CD14-positive monocyte (primary cell): Measurements from ENCODE around the gene ASMTL. TPM values are rescaled to one million over a fixed set of nuclear protein-coding genes. Genes with fewer than 3 reads are reported as not detected.

Experiments
- DNase-seq, 3 donors: peaks; one replicate each; pipeline ENCODE4 v3.0.0-alpha.2; 2011 to 2022
- H2AFZ ChIP-seq: 2 replicates; pipeline ENCODE4 v1.6.0; 2012; ENCODE audit warnings: mild to moderate bottlenecking, low read depth, low read length, inconsistent platforms; ENCODE audit not compliant: insufficient read depth, poor library complexity, severe bottlenecking
- H3K27ac ChIP-seq, 2 donors: 1 replicate in 1 of 2; 2 replicates in 1 of 2; pipeline ENCODE4 v1.5.1; 2012 to 2013; ENCODE audit warnings: low read length in 2 of 2, control low read depth in 1 of 2, inconsistent platforms in 1 of 2, low read depth in 1 of 2, mild to moderate bottlenecking in 1 of 2
- H3K27me3 ChIP-seq, 2 donors: one replicate each; pipeline versions ENCODE4 v1.6.0 to v1.6.1; 2011 to 2013; ENCODE audit warnings: low read length in 2 of 2; ENCODE audit not compliant: control insufficient read depth in 2 of 2, insufficient read depth in 2 of 2
- H3K36me3 ChIP-seq, 2 donors: replicated peaks in 1 of 2; 1 replicate in 1 of 2; 2 replicates in 1 of 2; pipeline versions ENCODE4 v1.5.1 to v1.6.1; 2012 to 2013; ENCODE audit warnings: low read length in 2 of 2, control low read depth in 1 of 2, inconsistent platforms in 1 of 2, mild to moderate bottlenecking in 1 of 2; ENCODE audit not compliant: insufficient read depth in 2 of 2, control insufficient read depth in 1 of 2
- H3K4me1 ChIP-seq, 2 donors: 1 replicate in 1 of 2; 2 replicates in 1 of 2; pipeline versions ENCODE4 v1.5.1 to v1.6.1; 2012 to 2013; ENCODE audit warnings: low read length in 2 of 2, control low read depth in 1 of 2, inconsistent platforms in 1 of 2, mild to moderate bottlenecking in 1 of 2, moderate library complexity in 1 of 2; ENCODE audit not compliant: insufficient read depth in 2 of 2, control insufficient read depth in 1 of 2
- H3K4me2 ChIP-seq: replicated peaks from 2 replicates; pipeline ENCODE3; 2012; ENCODE audit warnings: low read length, moderate library complexity, mild to moderate bottlenecking; ENCODE audit not compliant: poor library complexity, severe bottlenecking; ENCODE audit errors: extremely low read depth
- H3K4me3 ChIP-seq, 3 experiments: fragments of 200-600 bp in 1 of 3; sonication (generic) in 1 of 3; replicated peaks in 1 of 3; 1 replicate in 2 of 3; 2 replicates in 1 of 3; pipeline ENCODE4 v1.5.1; 2011 to 2013; ENCODE audit warnings: low read length in 3 of 3, mild to moderate bottlenecking in 3 of 3, control low read depth in 2 of 3, low read depth in 2 of 3, inconsistent platforms in 1 of 3, moderate library complexity in 1 of 3
- H3K79me2 ChIP-seq: 2 replicates; pipeline ENCODE4 v1.6.0; 2012; ENCODE audit warnings: mild to moderate bottlenecking, control low read depth, inconsistent platforms, low read length, moderate library complexity; ENCODE audit not compliant: insufficient read depth
- H3K9ac ChIP-seq: 2 replicates; pipeline ENCODE4 v1.6.0; 2017; ENCODE audit warnings: low read length, mild to moderate bottlenecking; ENCODE audit not compliant: insufficient read depth, poor library complexity, severe bottlenecking
- H3K9me3 ChIP-seq, 2 donors: replicated peaks in 1 of 2; 1 replicate in 1 of 2; 2 replicates in 1 of 2; pipeline versions ENCODE4 v1.5.1 to v1.6.1; 2012 to 2013; ENCODE audit warnings: low read length in 2 of 2, control low read depth in 1 of 2; ENCODE audit not compliant: control insufficient read depth in 1 of 2, insufficient read depth in 1 of 2
- H4K20me1 ChIP-seq: 2 replicates; pipeline ENCODE4 v1.6.0; 2012; ENCODE audit warnings: mild to moderate bottlenecking, low read length, control low read depth, moderate library complexity; ENCODE audit not compliant: insufficient read depth
- H3K27ac Mint-ChIP-seq, 7 donors: one replicate each; pipeline ENCODE4 v1.8.0; 2020; ENCODE audit warnings: mild to moderate bottlenecking in 7 of 7, mixed read lengths in 7 of 7, moderate library complexity in 6 of 7, inconsistent platforms in 2 of 7
- H3K27me3 Mint-ChIP-seq, 3 donors: one replicate each; pipeline ENCODE4 v1.8.0; 2021 to 2022; ENCODE audit warnings: low read depth in 3 of 3, mild to moderate bottlenecking in 3 of 3, mixed read lengths in 3 of 3, moderate library complexity in 3 of 3, inconsistent platforms in 1 of 3
- H3K36me3 Mint-ChIP-seq, 2 donors: one replicate each; pipeline ENCODE4 v1.8.0; 2020; ENCODE audit warnings: mixed read lengths in 2 of 2, inconsistent platforms in 1 of 2, mild to moderate bottlenecking in 1 of 2
- H3K4me1 Mint-ChIP-seq: one replicate; pipeline ENCODE4 v1.8.0; 2020; ENCODE audit warnings: mild to moderate bottlenecking, mixed read lengths
- H3K4me3 Mint-ChIP-seq, 2 donors: one replicate each; pipeline ENCODE4 v1.8.0; 2020; ENCODE audit warnings: mild to moderate bottlenecking in 2 of 2, mixed read lengths in 2 of 2, moderate library complexity in 1 of 2
- H3K9me3 Mint-ChIP-seq, 7 donors: one replicate each; pipeline ENCODE4 v1.8.0; 2020 to 2022; ENCODE audit warnings: mixed read lengths in 7 of 7, mild to moderate bottlenecking in 6 of 7, moderate library complexity in 6 of 7, inconsistent platforms in 2 of 7
- WGBS: methylation state at CpG from one replicate; pipeline ENCODE4 v1.1.5; 2013; ENCODE audit warnings: missing lambda C conversion rate; ENCODE audit not compliant: insufficient coverage; 5-methylcytosine and 5-hydroxymethylcytosine counted together
- intact Hi-C, 2 donors: fragments of 100-400 bp; cut with micrococcal nuclease; formaldehyde crosslinking; loops; one replicate each; pipeline versions ENCODE4 v1.15.0 to v1.15.1; 2023
- polyA plus RNA-seq, 3 donors: library from polyadenylated mRNA; depleted of rRNA in 1 of 3; unstranded in 2 of 3; stranded (reverse) in 1 of 3; fragments of 300-500 nt in 2 of 3; fragments of >200 nt in 1 of 3; fragmentation: Illumina TruSeq in 2 of 3; gene quantifications; 1 replicate in 2 of 3; 2 replicates in 1 of 3; pipeline ENCODE4 v1.2.3, GENCODE V29; 2012 to 2021
- TF ChIP-seq, protein P1 (sequence below): fragments of 200-600 bp; IDR thresholded peaks from one replicate; pipeline ENCODE4 v1.8.0; 2022; ENCODE audit warnings: antibody characterized with exemption, mild to moderate bottlenecking

Gene ASMTL
- polyA plus RNA-seq, 3 donors: 19.0 to 31.5 (median 31.0) TPM

DNA sequence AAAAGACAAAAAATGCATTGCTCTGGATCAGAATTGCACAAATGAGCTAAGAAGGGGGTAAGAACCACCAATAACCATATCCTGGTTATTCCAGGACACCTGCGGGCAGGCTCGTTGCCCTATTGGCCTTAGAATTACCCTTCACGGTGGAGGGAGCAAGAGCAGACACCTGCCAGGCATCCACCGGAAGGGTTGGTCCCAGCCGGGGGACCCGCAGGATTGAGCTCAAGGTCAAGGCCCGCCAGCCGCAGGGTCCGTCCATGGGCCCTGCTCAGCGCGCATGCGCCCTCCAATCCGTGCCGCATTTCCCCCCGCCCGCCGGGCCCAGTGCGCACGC lies 61.4 kb downstream of the ASMTL start:
- Histone ChIP-seq H2AFZ (no peak overlapping the region), H3K4me1 (peaks cover 17 to 34% of the 10 kb centered on the region in 2 donors), H3K27ac (peak overlapping the region in 1 of 2 donors; percentile 95)

DNA sequence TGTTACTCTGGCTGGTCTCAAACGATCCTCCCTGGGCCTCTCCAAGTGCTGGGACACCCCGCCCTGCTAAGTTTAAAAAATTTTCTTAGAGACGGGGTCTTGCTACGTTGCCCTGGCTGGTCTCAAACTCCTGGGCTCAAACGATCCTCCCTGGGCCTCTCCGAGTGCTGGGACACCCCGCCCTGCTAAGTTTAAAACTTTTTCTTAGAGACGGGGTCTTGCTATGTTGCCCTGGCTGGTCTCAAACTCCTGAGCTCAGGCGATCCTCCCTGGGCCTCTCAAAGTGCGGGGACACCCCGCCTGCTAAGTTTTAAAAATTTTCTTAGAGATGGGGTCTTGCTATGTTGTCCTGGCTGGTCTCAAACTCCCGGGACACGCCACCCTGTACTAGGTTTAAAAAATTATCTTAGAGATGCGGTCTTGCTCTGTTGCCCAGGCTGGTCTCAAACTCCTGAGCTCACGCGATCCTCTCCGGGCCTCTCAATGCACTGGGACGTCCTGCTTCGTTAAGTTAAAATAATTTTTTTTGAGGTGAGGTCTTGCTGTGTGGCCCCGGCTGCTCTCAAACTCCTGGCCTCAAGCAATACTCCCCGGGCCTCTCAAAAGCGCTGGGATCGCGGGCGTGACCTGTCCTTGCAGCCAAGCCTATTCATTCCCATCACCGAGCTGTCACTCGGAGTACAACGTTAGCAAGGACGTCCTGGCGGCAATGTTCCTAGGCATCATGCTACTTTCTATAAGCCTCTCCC lies 61.9 kb downstream of the ASMTL start:
- peak overlapping the region; percentile 94 for H3K4me2 ChIP-seq
- H3K9ac ChIP-seq: peak overlapping the region; percentile 97
- H3K4me3 ChIP-seq: peak overlapping the region; percentile 76 to 98 (median 93)
- H3K79me2 ChIP-seq: peaks cover 90% of the 10 kb centered on the region
- Mint-ChIP-seq H3K27ac (peak overlapping the region; percentile 78 to 97 (median 93)), H3K4me3 (peak overlapping the region; percentile 89 to 90), H3K9me3 (no peaks in the 10 kb centered on the region), H3K4me1 (peaks cover 22% of the 10 kb centered on the region), H3K27me3 (peaks cover 0 to 2% (median 0%) of the 10 kb centered on the region in 3 donors), H3K36me3 (peaks cover 47 to 60% of the 10 kb centered on the region in 2 donors)
- H3K4me1 ChIP-seq: peaks cover 17 to 34% of the 10 kb centered on the region in 2 donors
- no peak overlapping the region for H2AFZ ChIP-seq
- H3K9me3 ChIP-seq: no peaks in the 10 kb centered on the region
- intact Hi-C loops: loop anchor here (5.0 to 10.0 kb wide), 4 partner anchors 62 to 204 kb away; partner anchors contain the start of genes AKAP17A (in 1 of the 2) and ASMTL (in 1 of the 2)
- DNase-seq: no peak
- H3K27ac ChIP-seq: peak overlapping the region in 1 of 2 donors; percentile 95
- H3K27me3 ChIP-seq: no peaks in the 10 kb centered on the region
- TF ChIP-seq, protein P1, sequence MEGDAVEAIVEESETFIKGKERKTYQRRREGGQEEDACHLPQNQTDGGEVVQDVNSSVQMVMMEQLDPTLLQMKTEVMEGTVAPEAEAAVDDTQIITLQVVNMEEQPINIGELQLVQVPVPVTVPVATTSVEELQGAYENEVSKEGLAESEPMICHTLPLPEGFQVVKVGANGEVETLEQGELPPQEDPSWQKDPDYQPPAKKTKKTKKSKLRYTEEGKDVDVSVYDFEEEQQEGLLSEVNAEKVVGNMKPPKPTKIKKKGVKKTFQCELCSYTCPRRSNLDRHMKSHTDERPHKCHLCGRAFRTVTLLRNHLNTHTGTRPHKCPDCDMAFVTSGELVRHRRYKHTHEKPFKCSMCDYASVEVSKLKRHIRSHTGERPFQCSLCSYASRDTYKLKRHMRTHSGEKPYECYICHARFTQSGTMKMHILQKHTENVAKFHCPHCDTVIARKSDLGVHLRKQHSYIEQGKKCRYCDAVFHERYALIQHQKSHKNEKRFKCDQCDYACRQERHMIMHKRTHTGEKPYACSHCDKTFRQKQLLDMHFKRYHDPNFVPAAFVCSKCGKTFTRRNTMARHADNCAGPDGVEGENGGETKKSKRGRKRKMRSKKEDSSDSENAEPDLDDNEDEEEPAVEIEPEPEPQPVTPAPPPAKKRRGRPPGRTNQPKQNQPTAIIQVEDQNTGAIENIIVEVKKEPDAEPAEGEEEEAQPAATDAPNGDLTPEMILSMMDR: no peak
- peaks cover 74% of the 10 kb centered on the region for H4K20me1 ChIP-seq
- WGBS: 55% methylated on average over 22 of the region's 30 CpGs
- peaks cover 50 to 54% of the 10 kb centered on the region in 2 donors for H3K36me3 ChIP-seq

More for the DNA sequence above, 61.4 kb downstream of the ASMTL start:
- H3K36me3 Mint-ChIP-seq: peaks cover 48 to 60% of the 10 kb centered on the region in 2 donors
- H3K4me1 Mint-ChIP-seq: peaks cover 22% of the 10 kb centered on the region
- Histone ChIP-seq H3K27me3 (no peaks in the 10 kb centered on the region), H4K20me1 (peaks cover 72% of the 10 kb centered on the region), H3K4me3 (peak overlapping the region; percentile 76 to 98 (median 93)), H3K9ac (peak overlapping the region; percentile 97), H3K79me2 (peaks cover 90% of the 10 kb centered on the region), H3K4me2 (peak overlapping the region; percentile 94), H3K36me3 (peaks cover 46 to 54% of the 10 kb centered on the region in 2 donors), H3K9me3 (no peaks in the 10 kb centered on the region)
- peak in 2 of 3 donors; percentile 87 to 89 for DNase-seq
- WGBS: 0% methylated on average over 19 of the region's 19 CpGs
- no peaks in the 10 kb centered on the region for H3K9me3 Mint-ChIP-seq
- intact Hi-C loops: loop anchor here (5.0 to 10.0 kb wide), 4 partner anchors 61 to 203 kb away; partner anchors contain the start of genes AKAP17A (in 1 of the 2) and ASMTL (in 1 of the 2)
- peaks cover 0 to 2% (median 0%) of the 10 kb centered on the region in 3 donors for H3K27me3 Mint-ChIP-seq
- TF ChIP-seq, protein P1: no peak
- peak overlapping the region; percentile 89 to 90 for H3K4me3 Mint-ChIP-seq
- H3K27ac Mint-ChIP-seq: peak overlapping the region; percentile 78 to 97 (median 93)
